GM19239 (cell line): ENCODE results near the gene SPDYE1.

Experiments used
- DNase-seq: peaks from one replicate; pipeline ENCODE4 v3.0.0; 2011; ENCODE audit warnings: low spot score; ENCODE audit not compliant: insufficient read length
- FAIRE-seq: peaks from 2 replicates; lab custom pipeline; 2011; peaks lifted over from hg19 to GRCh38; lab: Jason Lieb, UNC

Gene SPDYE1

DNA sequence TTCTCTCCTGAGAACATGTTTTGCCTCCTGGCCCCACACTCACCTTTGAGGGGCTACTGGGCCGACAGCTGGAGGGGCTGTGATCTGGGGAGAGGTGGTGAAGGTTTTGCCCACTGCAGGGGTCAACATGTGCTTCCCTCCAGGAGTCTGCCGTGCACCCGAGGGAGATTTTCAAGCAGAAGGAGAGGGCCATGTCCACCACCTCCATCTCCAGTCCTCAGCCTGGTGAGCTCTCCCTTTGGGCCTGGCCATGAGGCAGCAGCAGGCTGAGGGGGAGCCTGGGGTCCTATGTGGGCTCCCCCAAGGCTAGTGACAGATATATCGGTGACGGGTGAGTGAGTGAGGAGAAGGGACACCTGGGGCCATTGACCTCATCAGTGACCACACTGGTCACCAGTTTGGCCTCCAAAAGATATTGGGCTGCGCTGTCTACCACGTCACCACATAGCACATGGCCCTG lies 61.1 kb downstream of the SPDYE1 start:
- DNase-seq (no peak), FAIRE-seq (no peak)

DNA sequence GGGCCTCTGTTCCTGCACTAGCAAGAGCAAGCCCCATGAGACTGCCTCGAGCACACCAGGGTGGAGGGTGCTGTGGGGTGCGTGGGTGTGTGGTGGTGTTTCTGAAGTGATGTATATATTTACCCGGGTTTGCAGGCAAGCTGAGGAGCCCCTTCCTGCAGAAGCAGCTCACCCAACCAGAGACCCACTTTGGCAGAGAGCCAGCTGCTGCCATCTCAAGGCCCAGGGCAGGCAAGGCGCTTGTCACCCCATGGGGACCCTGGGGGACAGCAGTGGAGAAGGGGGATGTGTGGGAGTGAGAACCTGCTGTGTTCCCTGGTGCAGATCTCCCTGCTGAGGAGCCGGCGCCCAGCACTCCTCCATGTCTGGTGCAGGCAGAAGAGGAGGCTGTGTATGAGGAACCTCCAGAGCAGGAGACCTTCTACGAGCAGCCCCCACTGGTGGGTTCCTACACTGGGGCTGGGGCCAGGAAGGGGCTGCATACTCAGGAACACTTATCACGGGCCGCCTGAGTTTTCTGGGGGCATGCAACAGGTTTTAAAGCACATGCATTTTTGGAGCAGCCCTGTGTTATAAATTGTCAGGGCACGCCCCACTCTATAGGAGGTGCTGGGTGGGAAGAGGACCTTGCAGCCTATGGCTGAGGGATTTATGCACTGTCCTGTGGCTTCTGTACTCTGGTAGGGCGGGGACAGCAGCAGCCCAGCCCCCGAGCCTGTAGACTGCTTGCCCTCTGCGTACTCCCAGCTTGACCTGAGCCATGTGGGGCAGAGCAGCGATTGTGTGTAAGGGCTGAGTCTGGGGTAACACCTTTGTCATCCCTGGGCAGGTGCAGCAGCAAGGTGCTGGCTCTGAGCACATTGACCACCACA lies 61.8 kb downstream of the SPDYE1 start:
- no peak for DNase-seq
- FAIRE-seq, result no peak
